ENCODE data around the gene FTCDNL1.

FTCDNL1 gene

DNA sequence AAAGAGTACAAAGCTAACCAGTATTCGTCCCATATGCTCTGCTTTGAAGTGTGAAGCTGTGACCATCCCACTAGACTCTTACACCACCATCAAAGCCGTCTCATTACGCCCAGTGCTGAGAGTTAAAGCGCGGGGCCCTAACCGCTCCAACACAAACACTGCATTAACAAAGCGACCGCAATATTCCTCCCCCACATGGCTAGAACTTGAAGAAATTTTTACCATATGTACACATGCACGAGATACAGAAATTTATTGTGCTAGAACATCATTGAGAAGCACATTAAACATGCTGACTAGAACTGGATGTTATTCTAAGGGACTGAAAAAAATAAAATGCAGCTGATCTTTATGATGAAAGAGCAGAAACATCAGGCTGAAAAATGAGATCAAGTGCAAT is 20.5 kb downstream of the FTCDNL1 start:
- no peak overlapping the region for H3K4me3 ChIP-seq (replicated peaks; ENCODE audit: low read depth, low read length)
- DNase-seq (ENCODE audit: extremely low read depth, low read depth), result no peak

DNA sequence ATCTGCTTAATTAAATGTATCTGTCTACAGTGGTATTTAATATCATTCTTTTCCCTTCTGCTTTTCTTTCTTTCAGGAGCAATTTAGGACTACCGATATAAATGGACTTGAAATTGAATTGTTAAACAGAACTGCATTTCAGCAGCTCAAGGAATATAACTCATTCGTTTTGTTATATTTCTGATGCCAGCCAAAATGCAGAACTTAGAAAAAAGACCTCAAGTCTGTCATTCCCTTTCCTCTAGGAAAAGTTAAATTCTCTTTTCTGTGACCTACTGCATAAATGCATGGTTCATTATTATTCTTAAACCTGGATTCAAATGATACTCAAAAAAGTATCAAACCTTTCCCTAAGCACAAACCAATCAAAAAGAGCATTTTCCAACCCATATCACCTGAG is 21.4 kb downstream of the FTCDNL1 start:
- TF ChIP-seq, protein P1, sequence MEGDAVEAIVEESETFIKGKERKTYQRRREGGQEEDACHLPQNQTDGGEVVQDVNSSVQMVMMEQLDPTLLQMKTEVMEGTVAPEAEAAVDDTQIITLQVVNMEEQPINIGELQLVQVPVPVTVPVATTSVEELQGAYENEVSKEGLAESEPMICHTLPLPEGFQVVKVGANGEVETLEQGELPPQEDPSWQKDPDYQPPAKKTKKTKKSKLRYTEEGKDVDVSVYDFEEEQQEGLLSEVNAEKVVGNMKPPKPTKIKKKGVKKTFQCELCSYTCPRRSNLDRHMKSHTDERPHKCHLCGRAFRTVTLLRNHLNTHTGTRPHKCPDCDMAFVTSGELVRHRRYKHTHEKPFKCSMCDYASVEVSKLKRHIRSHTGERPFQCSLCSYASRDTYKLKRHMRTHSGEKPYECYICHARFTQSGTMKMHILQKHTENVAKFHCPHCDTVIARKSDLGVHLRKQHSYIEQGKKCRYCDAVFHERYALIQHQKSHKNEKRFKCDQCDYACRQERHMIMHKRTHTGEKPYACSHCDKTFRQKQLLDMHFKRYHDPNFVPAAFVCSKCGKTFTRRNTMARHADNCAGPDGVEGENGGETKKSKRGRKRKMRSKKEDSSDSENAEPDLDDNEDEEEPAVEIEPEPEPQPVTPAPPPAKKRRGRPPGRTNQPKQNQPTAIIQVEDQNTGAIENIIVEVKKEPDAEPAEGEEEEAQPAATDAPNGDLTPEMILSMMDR (IDR thresholded peaks at IDR 0.05; ENCODE audit: low read depth, low read length, missing control alignments), result no peak
- DNase-seq (ENCODE audit: extremely low read depth, low read depth), result no peak
- no peak overlapping the region for H3K4me3 ChIP-seq (replicated peaks; ENCODE audit: low read depth, low read length)

More for the DNA sequence above, 20.5 kb downstream of the FTCDNL1 start:
- TF ChIP-seq, protein P1 (IDR thresholded peaks at IDR 0.05; ENCODE audit: low read depth, low read length, missing control alignments), result no peak

DNA sequence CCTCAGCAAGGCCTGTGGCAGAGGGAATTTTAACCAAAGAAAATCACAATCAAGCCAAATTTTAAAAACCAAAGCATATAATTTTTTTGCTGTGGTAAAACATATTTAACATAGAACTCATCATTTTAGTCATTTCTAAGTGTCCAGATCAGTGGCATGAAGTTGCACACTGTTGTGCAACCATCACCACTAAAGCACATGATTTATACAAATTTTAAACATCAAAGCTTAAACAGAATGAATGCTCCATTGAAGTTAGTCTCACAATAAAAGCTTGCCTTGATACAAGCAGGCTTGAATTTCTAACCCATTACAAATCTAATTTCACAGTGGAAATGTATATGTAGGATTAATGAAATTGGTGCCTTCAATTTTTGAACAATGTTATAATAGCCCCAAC is 31.2 kb downstream of the FTCDNL1 start:
- TF ChIP-seq, protein P1 (IDR thresholded peaks at IDR 0.05; ENCODE audit: low read depth, low read length, missing control alignments), result no peak
- H3K4me3 ChIP-seq (replicated peaks; ENCODE audit: low read depth, low read length), result no peak overlapping the region
- no peak for DNase-seq (ENCODE audit: extremely low read depth, low read depth)

DNA sequence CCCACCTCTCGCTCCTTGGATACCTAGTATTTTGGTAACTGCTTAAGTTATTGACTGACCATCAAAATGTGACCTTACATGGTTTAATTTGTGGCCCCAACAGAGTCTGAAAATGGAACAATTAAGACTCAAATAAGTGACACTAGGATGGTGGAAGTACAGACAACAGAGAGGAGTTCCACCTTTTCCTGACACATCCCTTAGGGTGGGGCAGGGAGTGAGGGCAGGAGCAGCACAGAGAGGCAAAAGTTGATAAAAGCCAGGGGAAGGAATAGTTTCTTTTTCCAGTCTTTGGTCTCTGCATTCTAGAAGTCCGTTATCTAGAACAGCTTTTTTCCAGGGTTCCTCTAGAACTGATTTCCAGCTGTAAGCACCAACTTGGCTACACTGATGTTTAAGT is 32.2 kb downstream of the FTCDNL1 start:
- no peak for DNase-seq (ENCODE audit: extremely low read depth, low read depth)

DNA sequence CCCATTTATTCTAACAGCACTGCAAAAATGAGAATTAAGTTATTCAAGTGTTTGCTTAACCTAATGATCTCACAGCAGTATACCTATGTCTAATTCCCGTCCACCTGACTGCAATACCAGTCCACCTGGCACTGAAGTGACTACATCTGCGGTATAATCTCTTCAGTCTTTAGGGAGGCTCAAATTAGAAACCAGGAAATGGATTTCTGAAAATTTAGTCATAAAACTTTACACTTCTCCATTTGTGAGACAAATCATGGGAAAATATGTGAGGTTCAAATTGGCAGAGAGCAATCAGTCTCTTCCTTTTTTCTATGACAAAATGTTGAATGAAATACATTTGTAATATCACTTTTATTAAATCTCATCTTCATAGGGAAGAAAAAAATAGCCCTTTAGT is 33.0 kb downstream of the FTCDNL1 start:
- no peak for DNase-seq (ENCODE audit: extremely low read depth, low read depth)
- TF ChIP-seq, protein P1 (IDR thresholded peaks at IDR 0.05; ENCODE audit: low read depth, low read length, missing control alignments), result no peak
- H3K4me3 ChIP-seq (replicated peaks; ENCODE audit: low read depth, low read length), result no peak overlapping the region

More for the DNA sequence above, 32.2 kb downstream of the FTCDNL1 start:
- TF ChIP-seq, protein P1 (IDR thresholded peaks at IDR 0.05; ENCODE audit: low read depth, low read length, missing control alignments), result no peak
- no peak overlapping the region for H3K4me3 ChIP-seq (replicated peaks; ENCODE audit: low read depth, low read length)

DNA sequence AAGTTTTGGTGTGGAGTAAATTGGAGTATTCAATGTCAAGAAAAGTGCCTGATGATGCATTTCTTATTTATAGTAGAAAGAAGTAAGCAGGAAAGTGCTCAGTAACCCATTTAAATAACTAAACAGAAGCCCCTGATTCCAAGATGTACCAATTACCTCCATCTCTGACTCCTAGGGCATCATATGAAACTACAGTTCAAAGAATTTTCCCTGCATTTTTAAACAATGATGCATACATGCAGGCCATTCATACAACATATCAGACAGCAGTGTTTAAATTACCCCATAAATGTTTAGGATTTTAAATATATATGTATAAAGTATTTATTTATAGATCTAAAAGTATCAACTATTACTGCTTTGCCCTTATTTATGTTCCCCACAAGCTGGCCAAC is 36.2 kb downstream of the FTCDNL1 start:
- TF ChIP-seq, protein P1 (IDR thresholded peaks at IDR 0.05; ENCODE audit: low read depth, low read length, missing control alignments), result no peak
- no peak for DNase-seq (ENCODE audit: extremely low read depth, low read depth)
- no peak overlapping the region for H3K4me3 ChIP-seq (replicated peaks; ENCODE audit: low read depth, low read length)

DNA sequence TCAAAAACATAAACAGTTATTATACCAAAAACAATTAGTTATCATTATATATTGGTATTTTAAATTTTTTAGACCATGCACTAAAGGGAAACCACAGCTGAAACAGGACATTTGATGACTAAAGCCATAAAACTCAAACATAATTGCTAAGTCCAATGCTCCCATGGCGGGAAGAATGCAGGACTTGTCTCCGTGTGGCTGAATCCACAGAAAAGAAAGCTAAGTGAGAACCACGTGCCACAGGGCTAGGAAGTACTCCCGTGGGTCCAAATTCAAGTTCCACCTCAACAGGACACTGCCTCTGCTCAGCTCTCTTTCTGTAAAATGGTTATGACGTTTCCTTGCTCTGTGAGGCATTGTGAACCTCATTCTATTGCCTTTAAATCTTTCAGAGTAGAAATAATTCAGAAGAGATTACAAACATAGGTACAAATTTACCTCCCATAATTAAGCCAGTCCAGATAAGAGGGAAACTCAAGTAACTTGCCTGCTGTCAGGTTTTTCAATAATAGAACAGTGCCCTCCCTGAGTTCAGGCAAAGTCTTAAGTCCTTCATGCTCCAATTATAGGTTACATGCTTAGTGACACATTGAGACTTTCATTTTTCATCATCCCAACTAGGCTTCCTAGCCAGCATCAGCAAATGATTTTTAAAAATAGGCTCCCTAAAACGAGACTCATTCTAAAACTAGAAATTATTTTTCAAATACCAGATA is 36.7 kb downstream of the FTCDNL1 start:
- no peak for DNase-seq (ENCODE audit: extremely low read depth, low read depth)
- TF ChIP-seq, protein P1 (IDR thresholded peaks at IDR 0.05; ENCODE audit: low read depth, low read length, missing control alignments), result no peak

More for the DNA sequence above, 36.7 kb downstream of the FTCDNL1 start:
- H3K4me3 ChIP-seq (replicated peaks; ENCODE audit: low read depth, low read length), result no peak overlapping the region

Measured in HFF-Myc (cell line).